HAP-1 (cell line): ENCODE measurements around the gene STAMBPL1.

Source experiments
- DNase-seq, 2 experiments: peaks; one replicate each; pipeline ENCODE4 v3.0.0-alpha.2; 2016 to 2020; ENCODE audit warnings: low spot score in 2 of 2
- H3K27me3 ChIP-seq: fragments of 250-450 bp; sonication (Bioruptor Pico); 2 replicates; pipeline ENCODE4 v1.5.1; 2020; ENCODE audit warnings: low read depth, mild to moderate bottlenecking, moderate library complexity
- H3K36me3 ChIP-seq: fragments of 250-450 bp; sonication (Bioruptor Pico); replicated peaks from 2 replicates; pipeline ENCODE4 v1.5.1; 2020; ENCODE audit warnings: mild to moderate bottlenecking
- H3K4me1 ChIP-seq: fragments of 250-450 bp; sonication (Bioruptor Pico); 2 replicates; pipeline ENCODE4 v1.5.1; 2020; ENCODE audit warnings: mild to moderate bottlenecking
- H3K4me3 ChIP-seq: fragments of 250-450 bp; sonication (Bioruptor Pico); 2 replicates; pipeline ENCODE4 v1.5.1; 2020; ENCODE audit warnings: mild to moderate bottlenecking, moderate library complexity
- H3K9me3 ChIP-seq: fragments of 250-450 bp; sonication (Bioruptor Pico); 2 replicates; pipeline ENCODE4 v1.5.1; 2020; ENCODE audit warnings: mild to moderate bottlenecking, moderate library complexity
- in situ Hi-C: fragments of 300-500 bp; cut with MboI; formaldehyde crosslinking; loops from 3 replicates; pipeline ENCODE4 v1.14.3; 2020; ENCODE audit warnings: low sequenced_read_pairs, inconsistent platforms, mixed read lengths

The STAMBPL1 gene

DNA sequence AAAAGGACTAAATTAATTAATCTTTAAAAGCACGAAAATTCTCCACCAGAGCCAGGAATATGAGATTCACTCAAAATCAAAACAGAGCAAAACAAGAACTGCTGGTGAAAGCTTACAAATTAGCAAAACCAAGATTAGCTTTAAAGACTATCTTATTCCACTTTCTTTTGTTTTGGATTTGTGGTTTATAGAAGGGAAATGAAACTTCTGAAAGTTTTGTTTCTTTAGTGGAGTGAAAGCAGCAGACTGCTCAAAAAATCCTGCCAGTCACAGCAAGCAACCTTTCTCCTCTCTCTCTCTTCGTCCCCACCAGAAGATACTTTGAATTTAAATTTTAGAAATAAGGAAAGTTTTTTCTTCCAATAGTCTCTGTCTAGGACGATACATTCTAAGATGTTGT lies 64.8 kb downstream of the STAMBPL1 start:
- H3K9me3 ChIP-seq, result no peaks in the 10 kb centered on the region
- no peak for DNase-seq
- H3K27me3 ChIP-seq, result no peaks in the 10 kb centered on the region
- no peak overlapping the region for H3K4me3 ChIP-seq
- no peaks in the 10 kb centered on the region for H3K36me3 ChIP-seq
- in situ Hi-C loops, result no loop called here
- no peaks in the 10 kb centered on the region for H3K4me1 ChIP-seq

DNA sequence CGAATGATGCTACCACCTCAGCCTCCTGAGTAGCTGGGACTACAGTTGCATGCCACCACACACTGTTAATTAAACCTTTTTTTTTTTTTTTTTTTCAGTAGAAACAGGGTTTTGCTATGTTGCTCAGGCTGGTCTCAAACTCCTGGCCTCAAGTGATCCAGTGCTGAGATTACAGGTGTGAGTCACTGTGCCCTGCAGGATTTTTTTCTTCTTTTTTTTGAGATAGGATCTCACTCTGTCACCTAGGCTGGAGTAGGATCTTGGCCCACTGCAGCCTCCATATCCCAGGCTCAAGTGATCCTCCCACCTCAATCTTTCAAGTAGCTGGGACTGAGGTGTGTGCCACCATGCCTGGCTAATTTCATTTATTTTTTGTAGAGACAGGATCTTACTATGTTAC lies 66.2 kb downstream of the STAMBPL1 start:
- in situ Hi-C loops, result no loop called here
- no peak for DNase-seq

DNA sequence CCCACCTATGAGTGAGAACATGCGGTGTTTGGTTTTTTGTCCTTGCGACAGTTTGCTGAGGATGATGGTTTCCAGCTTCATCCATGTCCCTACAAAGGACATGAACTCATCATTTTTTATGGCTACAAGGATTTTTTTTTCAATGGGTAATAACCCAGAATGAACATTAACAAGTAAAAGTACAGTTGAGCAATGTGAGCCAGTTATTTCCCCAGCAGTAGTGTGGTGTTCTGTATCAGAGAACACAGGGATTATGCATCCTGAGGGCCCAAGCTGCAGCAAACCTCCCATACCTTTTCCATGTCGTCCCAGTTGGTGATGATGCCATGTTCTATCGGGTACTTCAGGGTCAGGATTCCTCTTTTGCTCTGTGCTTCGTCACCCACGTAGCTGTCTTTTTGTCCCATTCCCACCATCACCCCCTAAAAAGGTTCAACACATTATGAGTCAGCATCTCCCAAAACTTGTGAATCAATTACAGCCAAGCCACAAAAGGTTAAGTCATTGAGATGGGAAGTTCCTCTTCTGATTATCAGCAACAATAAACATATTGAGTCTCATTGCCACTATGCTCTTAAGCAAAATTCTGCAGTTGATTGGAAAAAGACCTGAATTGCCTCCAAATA lies 67.0 kb downstream of the STAMBPL1 start:
- in situ Hi-C loops, result no loop called here
- Histone ChIP-seq H3K9me3 (no peaks in the 10 kb centered on the region), H3K27me3 (no peaks in the 10 kb centered on the region), H3K4me1 (no peaks in the 10 kb centered on the region), H3K36me3 (no peaks in the 10 kb centered on the region), H3K4me3 (no peak overlapping the region)
- no peak for DNase-seq

More for the DNA sequence above, 66.2 kb downstream of the STAMBPL1 start:
- no peaks in the 10 kb centered on the region for H3K9me3 ChIP-seq
- no peaks in the 10 kb centered on the region for H3K27me3 ChIP-seq
- no peaks in the 10 kb centered on the region for H3K4me1 ChIP-seq
- H3K4me3 ChIP-seq, result no peak overlapping the region
- H3K36me3 ChIP-seq, result no peaks in the 10 kb centered on the region

DNA sequence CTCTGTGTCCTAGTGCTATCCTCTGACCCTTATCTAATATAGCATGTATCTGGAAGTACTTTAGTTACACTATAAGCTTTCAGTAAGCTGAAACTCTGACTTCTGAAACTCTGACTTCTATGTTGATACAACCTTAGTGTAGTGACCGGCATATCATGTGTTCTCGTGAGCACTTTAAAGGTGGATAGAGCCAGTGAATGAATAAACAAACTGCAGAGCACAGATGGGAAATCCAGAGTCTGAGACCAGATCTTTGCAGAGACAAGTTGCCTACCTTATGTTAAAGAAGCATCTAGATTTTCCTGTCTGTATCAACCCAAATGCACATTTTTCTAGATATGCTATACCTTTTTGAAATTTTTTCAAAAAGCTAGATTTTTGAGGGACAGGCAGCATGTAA lies 69.0 kb downstream of the STAMBPL1 start:
- no peak for DNase-seq
- in situ Hi-C loops, result no loop called here

DNA sequence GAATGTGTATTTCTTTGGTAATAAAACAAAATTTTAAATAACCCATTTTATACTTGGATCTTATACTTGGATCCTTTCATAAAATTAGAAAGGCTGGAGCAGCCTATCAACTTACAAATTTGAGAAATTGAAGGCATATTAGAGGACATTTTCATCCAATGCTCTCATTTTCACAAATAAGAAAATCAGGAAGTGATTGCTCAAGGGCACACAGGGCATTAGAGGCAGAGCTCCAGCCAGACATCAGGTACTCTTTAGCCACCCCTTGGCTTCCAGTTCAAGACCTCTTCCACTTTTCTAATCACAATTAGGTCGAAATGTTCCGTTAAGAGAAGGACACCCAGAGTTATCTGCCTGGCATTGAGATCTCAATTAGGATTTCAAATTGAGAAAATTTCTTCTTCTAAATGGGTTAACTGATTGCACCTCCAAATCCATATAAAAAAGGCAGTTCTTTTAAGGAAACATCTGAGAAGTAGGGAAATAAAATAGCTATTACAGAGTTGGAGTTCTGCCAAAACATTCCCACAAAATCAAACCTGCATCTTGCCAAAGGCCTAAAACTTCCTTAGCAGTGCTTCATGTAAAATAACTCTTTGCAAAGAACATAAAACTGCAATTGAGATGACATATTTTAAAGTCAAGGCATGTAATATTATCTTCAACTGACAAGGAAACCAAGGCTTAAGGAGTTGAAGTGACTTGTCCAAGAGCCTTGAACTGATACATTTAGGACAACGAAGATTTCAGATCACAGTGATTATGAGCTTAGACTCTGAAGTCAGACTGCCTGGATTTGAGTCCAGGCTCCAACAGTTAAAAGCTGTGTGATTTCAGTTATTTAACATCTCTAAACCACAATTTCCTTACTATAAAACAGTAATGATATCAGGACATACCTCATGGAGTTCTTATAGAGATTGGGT lies 70.1 kb downstream of the STAMBPL1 start:
- H3K4me1 ChIP-seq, result no peaks in the 10 kb centered on the region
- no peak for DNase-seq
- no peaks in the 10 kb centered on the region for H3K9me3 ChIP-seq
- no peaks in the 10 kb centered on the region for H3K36me3 ChIP-seq
- no peaks in the 10 kb centered on the region for H3K27me3 ChIP-seq
- in situ Hi-C loops, result no loop called here
- no peak overlapping the region for H3K4me3 ChIP-seq

More for the DNA sequence above, 69.0 kb downstream of the STAMBPL1 start:
- H3K27me3 ChIP-seq, result no peaks in the 10 kb centered on the region
- no peaks in the 10 kb centered on the region for H3K9me3 ChIP-seq
- H3K4me3 ChIP-seq, result no peak overlapping the region
- no peaks in the 10 kb centered on the region for H3K4me1 ChIP-seq
- no peaks in the 10 kb centered on the region for H3K36me3 ChIP-seq

DNA sequence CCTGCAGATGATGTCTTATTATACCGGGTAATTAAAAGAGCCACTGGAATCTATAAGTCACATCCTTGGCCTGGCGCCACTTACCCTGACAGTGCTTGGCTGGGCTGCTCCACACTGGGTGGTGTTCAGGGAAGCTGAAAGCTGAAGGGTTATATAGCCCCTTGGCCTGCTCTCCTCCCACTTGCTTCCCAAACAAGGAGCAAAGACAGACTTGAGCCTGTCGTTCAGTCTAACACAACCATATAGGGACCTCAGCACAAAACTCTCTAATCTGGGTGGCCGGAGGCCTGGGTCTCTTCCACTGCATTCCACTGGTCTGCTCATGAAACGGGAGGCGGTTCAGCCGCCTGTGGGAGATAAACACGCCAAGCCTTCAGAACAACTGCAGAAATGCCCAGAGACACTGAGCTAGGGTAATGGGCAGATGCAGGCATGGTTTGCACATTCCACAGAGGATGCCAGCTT lies 72.6 kb downstream of the STAMBPL1 start, which contains the start of gene ACTA2:
TSS of gene ACTA2 (minus strand) at position 127 of the 465 bp plus-strand sequence. CDS start 3,843 bp downstream, outside the sequence.
- no peak within 1 kb of the TSS for H3K4me3 ChIP-seq

DNA sequence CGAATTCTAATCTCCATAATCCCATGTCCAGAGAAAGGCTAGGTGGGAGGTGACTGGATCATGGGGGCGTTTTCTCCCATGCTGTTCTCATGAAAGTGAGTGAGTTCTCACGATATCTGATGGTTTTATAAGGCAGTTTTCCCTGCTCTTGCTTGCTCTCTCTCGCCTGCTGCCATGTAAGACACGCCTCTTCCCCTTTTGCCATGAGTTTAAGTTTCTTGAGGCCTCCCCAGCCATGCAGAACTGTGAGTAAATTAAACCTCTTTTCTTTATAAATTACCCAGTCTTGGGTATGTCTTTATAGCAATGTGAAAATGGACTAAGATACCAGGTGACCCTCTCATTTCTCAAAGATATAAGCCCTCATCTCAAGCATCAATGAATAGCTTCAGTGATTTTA lies 73.6 kb downstream of the STAMBPL1 start:
- H3K27me3 ChIP-seq, result no peaks in the 10 kb centered on the region
- in situ Hi-C loops, result no loop called here
- no peaks in the 10 kb centered on the region for H3K9me3 ChIP-seq
- no peaks in the 10 kb centered on the region for H3K36me3 ChIP-seq
- no peak overlapping the region for H3K4me3 ChIP-seq
- no peaks in the 10 kb centered on the region for H3K4me1 ChIP-seq
- no peak for DNase-seq

More for the DNA sequence above, 72.6 kb downstream of the STAMBPL1 start, which contains the start of gene ACTA2:
- in situ Hi-C loops, result no loop called here
- Histone ChIP-seq H3K27me3 (no peaks in the 10 kb centered on the region), H3K4me1 (no peaks in the 10 kb centered on the region), H3K36me3 (no peaks in the 10 kb centered on the region), H3K9me3 (no peaks in the 10 kb centered on the region)
- DNase-seq, result no peak

DNA sequence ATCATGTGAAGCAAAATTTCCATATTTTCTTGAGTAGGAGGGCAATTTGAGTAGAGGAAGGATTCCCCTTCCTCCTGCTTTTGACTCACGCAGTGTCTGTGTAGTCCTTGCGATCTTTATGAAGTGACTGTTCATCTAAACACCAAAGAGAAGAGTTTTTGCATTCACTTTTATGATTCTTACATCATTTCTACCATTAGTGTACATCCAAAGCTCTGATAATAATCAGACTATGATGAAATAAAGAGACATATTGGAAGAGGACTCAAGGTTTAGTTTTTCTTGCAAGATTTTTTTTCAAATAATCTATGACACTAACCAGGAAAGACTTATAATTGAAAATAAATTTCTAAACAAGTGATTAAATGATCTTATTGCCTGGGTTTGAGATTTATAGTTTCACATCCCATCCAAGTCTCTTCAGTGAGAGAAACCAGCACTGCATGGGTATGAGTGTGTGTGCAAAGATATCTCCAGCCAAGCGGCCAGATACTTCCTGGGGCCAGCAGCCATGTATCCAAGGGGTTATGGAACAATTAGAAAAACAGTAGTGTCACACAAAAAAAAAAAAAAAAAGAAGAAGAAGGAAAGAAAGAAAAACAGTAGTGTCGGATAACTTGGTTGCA lies 74.5 kb downstream of the STAMBPL1 start:
- Histone ChIP-seq H3K36me3 (no peaks in the 10 kb centered on the region), H3K9me3 (no peaks in the 10 kb centered on the region), H3K4me1 (no peaks in the 10 kb centered on the region), H3K27me3 (no peaks in the 10 kb centered on the region; the same call in 1 of the 2 replicates), H3K4me3 (no peak overlapping the region)
- in situ Hi-C loops, result no loop called here
- no peak for DNase-seq

DNA sequence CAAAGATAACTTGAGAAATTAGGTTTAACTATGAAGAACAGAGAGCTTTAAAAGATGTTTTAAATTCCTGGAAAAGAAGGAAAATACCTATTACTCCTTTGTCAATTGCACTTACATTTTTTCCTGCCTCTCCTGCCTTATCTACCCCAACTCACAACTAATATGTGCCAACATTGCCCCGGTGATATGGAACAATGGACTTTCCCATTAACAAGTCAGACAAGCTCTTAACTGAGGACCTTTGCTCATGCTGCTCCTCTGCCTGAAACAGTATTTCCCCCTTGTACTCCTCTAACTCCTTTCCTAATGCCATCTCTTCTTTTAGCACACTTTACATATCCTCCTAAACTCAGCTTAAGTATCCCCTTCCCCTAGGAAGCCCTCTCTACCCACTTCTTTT lies 77.3 kb downstream of the STAMBPL1 start:
- no peaks in the 10 kb centered on the region for H3K9me3 ChIP-seq
- no peak for DNase-seq
- H3K4me1 ChIP-seq, result no peaks in the 10 kb centered on the region
- no peak overlapping the region for H3K4me3 ChIP-seq
- in situ Hi-C loops, result no loop called here
- no peaks in the 10 kb centered on the region; the same call in 1 of the 2 replicates for H3K27me3 ChIP-seq
- H3K36me3 ChIP-seq, result no peaks in the 10 kb centered on the region

DNA sequence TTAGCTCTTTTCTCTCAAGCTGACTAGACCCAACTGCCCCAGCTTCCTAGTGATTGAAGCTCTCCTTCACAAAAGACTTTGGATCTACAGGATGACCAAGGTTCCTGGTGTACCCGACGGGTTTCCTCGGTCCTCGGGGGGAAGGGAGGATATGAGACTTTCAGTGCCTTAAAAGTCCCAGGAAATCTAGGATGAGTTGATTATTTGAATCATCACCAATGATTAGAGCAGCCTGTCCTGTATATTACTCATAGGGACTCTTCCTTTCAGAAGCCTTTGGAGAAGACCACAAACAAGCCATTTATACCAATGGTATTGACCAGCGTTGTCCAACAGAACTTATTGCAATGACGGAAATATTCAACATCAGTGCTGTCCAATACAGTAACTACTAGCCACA lies 78.7 kb downstream of the STAMBPL1 start:
- Histone ChIP-seq H3K4me1 (no peaks in the 10 kb centered on the region), H3K4me3 (no peak overlapping the region), H3K9me3 (no peaks in the 10 kb centered on the region), H3K36me3 (no peaks in the 10 kb centered on the region), H3K27me3 (no peaks in the 10 kb centered on the region; the same call in 1 of the 2 replicates)
- in situ Hi-C loops, result no loop called here
- no peak for DNase-seq

DNA sequence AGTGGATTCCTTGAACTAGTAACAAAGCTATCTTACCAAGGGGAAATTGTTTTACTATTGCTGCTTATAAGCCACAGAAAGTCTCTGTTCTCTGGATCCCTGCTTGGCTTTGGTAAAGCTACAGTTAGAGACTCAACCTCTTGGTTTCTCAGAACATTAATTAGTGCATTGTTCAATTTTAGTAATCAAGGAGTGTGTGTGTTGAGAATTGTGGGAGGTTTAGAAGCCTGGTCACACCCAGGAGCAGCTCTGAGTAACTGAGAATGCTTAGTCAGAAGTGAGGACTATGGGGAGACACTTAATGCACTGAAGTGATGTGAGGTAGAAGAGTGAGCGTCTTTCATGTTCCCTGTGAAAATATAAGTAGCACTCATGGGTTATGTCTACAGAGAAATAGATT lies 80.8 kb downstream of the STAMBPL1 start:
- H3K27me3 ChIP-seq, result no peaks in the 10 kb centered on the region; the same call in 1 of the 2 replicates
- no peaks in the 10 kb centered on the region for H3K4me1 ChIP-seq
- no peaks in the 10 kb centered on the region for H3K36me3 ChIP-seq
- no peak overlapping the region for H3K4me3 ChIP-seq
- in situ Hi-C loops, result no loop called here
- H3K9me3 ChIP-seq, result no peaks in the 10 kb centered on the region
- DNase-seq, result no peak

DNA sequence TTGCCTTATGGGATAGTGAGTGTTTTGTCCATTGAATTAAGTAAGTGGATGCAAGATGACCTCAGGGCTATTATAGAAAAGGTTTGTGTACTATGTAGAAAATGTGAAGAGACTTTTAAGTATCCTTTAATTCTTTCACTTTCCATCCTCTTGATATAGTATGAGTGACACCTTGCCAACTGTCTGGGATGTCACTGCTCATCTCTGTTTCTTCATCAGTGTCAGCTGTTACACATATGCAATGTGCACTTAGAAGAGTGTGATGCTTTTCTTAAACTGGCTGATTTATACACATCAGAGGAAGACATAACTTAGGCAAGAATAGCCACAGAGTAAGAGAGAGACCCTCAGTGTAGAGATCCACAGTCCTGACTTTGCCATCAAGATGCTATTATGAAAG lies 81.2 kb downstream of the STAMBPL1 start:
- in situ Hi-C loops, result no loop called here
- Histone ChIP-seq H3K27me3 (no peaks in the 10 kb centered on the region; the same call in 1 of the 2 replicates), H3K9me3 (no peaks in the 10 kb centered on the region), H3K4me3 (no peak overlapping the region), H3K36me3 (no peaks in the 10 kb centered on the region), H3K4me1 (no peaks in the 10 kb centered on the region)
- DNase-seq, result no peak

DNA sequence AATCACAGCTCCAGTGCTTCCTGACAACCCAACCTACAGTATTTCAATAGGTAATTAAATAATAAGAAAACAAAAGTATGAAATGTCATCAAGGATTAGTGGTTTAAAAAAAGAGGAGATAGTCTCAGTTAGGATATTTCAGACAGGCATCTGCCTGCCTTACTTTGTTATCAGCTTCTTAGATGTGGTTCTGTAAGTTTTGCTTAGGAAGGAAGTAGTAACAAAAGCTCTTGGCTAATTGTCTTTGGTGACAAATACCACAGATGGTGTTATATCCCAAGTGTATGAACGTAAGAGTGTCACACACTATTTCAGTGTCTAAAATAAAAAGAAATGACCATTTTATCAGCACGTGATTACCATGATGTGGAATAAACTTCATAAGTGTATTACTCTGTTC lies 82.3 kb downstream of the STAMBPL1 start:
- DNase-seq, result no peak
- no peak overlapping the region for H3K4me3 ChIP-seq
- H3K4me1 ChIP-seq, result no peaks in the 10 kb centered on the region
- H3K9me3 ChIP-seq, result no peaks in the 10 kb centered on the region
- H3K36me3 ChIP-seq, result no peaks in the 10 kb centered on the region
- no peaks in the 10 kb centered on the region; the same call in 1 of the 2 replicates for H3K27me3 ChIP-seq
- in situ Hi-C loops, result no loop called here
